Right lobe of liver (tissue), 6 donors: ENCODE measurements around the gene PNPO. TPM values are rescaled to one million over a fixed set of nuclear protein-coding genes. Genes with fewer than 3 reads are reported as not detected.

Source experiments
- ATAC-seq, 4 donors: fragments of 200-7000 bp; cut with Tn5 transposase; one replicate each; pipeline ENCODE4 v1.9.1; 2020; ENCODE audit warnings: mild to moderate bottlenecking in 4 of 4, moderate library complexity in 4 of 4
- DNase-seq, 3 donors: peaks; one replicate each; pipeline ENCODE4 v3.0.0-alpha.2; 2020
- H3K27ac ChIP-seq, 3 donors: fragments of 200-600 bp; one replicate each; pipeline ENCODE4 v1.8.0; 2022
- H3K27me3 ChIP-seq, 2 donors: fragments of 200-600 bp; one replicate each; pipeline ENCODE4 v1.8.0; 2022
- H3K36me3 ChIP-seq, 4 donors: fragments of 200-600 bp; sonication (generic) in 1 of 4; one replicate each; pipeline versions ENCODE4 v1.5.1 to v1.8.0; 2017 to 2022; ENCODE audit warnings: control low read depth in 1 of 4
- H3K4me1 ChIP-seq, 4 donors: fragments of 200-600 bp; sonication (generic) in 1 of 4; one replicate each; pipeline versions ENCODE4 v1.5.1 to v1.8.0; 2017 to 2022; ENCODE audit warnings: control low read depth in 1 of 4
- H3K4me3 ChIP-seq, 3 donors: fragments of 200-600 bp; one replicate each; pipeline ENCODE4 v1.8.0; 2022
- H3K9me3 ChIP-seq, 4 donors: fragments of 200-600 bp; sonication (generic) in 1 of 4; one replicate each; pipeline versions ENCODE4 v1.5.1 to v1.8.0; 2017 to 2022; ENCODE audit warnings: control low read depth in 1 of 4
- POLR2A ChIP-seq: fragments of 450-650 bp; IDR thresholded peaks from one replicate; pipeline ENCODE4 v1.6.1; 2017; ENCODE audit warnings: antibody characterized with exemption, mild to moderate bottlenecking
- WGBS: methylation state at CpG from one replicate; pipeline ENCODE4 v1.1.6; 2018; ENCODE audit warnings: low coverage, low lambda C conversion rate; ENCODE audit not compliant: insufficient coverage; ENCODE audit errors: missing lambda C conversion rate; 5-methylcytosine and 5-hydroxymethylcytosine counted together
- intact Hi-C, 2 donors: fragments of 100-400 bp; cut with DNase I; formaldehyde crosslinking; loops; one replicate each; pipeline versions ENCODE4 v1.11.2 to v1.14.1; 2022
- total RNA-seq, 6 experiments: library from RNA; depleted of rRNA in 2 of 6; stranded (reverse); fragments of >200 nt in 2 of 6; fragmentation: NEBNext Ultra II Directional in 3 of 6; extraction: Animal tissue kit (Norgen Biotek cat#: 25700) in 3 of 6; gene quantifications; one replicate each; pipeline versions ENCODE4 v1.1.0 to v1.2.4, GENCODE V29; 2016 to 2023
- TF ChIP-seq, protein P1 (sequence below), 4 donors: fragments of 200-600 bp in 3 of 4; fragments of 450-650 bp in 1 of 4; IDR thresholded peaks; one replicate each; pipeline versions ENCODE4 v1.5.1 to v1.8.0; 2016 to 2022; ENCODE audit warnings: antibody characterized with exemption in 4 of 4, mild to moderate bottlenecking in 2 of 4
- donor health status: DM: no; HTN: yes; CAD: no.
- donor health status: DM: no; HTN: no; CAD: no.
- donor health status: DM: no; HTN: no; CAD: no.
- donor health status: DM: no; HTN: yes; CAD: no.
- donor health status: DM: no; HTN: yes; CAD: no.

Gene PNPO
- total RNA-seq, 6 experiments from 2014 or later, result 85.0 to 151 (median 124) TPM

- intact Hi-C loops, result no loop called here
- peaks cover 2 to 81% (median 35%) of the 10 kb centered on the region in 4 donors for H3K4me1 ChIP-seq
Observed at GRCh38 chr17:47945529-47946508, 4.4 kb downstream of the PNPO start.

DNA sequence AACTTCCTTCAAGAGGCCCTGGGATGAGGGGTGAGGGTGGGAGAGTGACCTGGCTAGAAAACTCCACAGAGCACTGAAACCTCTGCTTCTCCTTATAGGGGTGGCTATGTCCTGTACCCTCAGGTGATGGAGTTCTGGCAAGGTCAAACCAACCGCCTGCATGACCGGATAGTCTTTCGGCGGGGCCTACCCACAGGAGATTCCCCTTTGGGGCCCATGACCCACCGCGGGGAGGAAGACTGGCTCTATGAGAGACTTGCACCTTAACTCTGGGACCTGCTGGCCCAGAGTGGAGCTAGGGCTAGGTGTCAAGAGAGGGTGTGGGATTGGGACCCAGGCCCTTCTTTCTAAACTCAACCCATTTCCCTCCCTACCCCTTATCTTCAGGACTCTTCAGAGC, 5.1 kb downstream of the PNPO start:
- peak overlapping the region; percentile 61 to 98 (median 86) for H3K27ac ChIP-seq
- WGBS, result no CpG with 5 or more reads among the region's 6 CpGs
- DNase-seq, result no peak

More at GRCh38 chr17:47945529-47946508, 4.4 kb downstream of the PNPO start:
- DNase-seq, result peak; percentile 72 to 92 (median 86)
- no peaks in the 10 kb centered on the region for H3K27me3 ChIP-seq
- TF ChIP-seq, protein P1, sequence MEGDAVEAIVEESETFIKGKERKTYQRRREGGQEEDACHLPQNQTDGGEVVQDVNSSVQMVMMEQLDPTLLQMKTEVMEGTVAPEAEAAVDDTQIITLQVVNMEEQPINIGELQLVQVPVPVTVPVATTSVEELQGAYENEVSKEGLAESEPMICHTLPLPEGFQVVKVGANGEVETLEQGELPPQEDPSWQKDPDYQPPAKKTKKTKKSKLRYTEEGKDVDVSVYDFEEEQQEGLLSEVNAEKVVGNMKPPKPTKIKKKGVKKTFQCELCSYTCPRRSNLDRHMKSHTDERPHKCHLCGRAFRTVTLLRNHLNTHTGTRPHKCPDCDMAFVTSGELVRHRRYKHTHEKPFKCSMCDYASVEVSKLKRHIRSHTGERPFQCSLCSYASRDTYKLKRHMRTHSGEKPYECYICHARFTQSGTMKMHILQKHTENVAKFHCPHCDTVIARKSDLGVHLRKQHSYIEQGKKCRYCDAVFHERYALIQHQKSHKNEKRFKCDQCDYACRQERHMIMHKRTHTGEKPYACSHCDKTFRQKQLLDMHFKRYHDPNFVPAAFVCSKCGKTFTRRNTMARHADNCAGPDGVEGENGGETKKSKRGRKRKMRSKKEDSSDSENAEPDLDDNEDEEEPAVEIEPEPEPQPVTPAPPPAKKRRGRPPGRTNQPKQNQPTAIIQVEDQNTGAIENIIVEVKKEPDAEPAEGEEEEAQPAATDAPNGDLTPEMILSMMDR (IDR thresholded peaks at IDR 0.05), result peak in 1 of 4 donors; percentile 2
- TF ChIP-seq POLR2A, result peak; percentile 59
- peaks cover 0 to 5% (median 0%) of the 10 kb centered on the region in 4 donors for H3K36me3 ChIP-seq
- H3K27ac ChIP-seq, result peak overlapping the region; percentile 61 to 98 (median 86)
- 42% methylated on average over 10 of the region's 10 CpGs for WGBS
- H3K4me3 ChIP-seq, result no peak overlapping the region
- ATAC-seq, result peak; percentile 6 to 32 (median 8)
- no peaks in the 10 kb centered on the region for H3K9me3 ChIP-seq

DNA sequence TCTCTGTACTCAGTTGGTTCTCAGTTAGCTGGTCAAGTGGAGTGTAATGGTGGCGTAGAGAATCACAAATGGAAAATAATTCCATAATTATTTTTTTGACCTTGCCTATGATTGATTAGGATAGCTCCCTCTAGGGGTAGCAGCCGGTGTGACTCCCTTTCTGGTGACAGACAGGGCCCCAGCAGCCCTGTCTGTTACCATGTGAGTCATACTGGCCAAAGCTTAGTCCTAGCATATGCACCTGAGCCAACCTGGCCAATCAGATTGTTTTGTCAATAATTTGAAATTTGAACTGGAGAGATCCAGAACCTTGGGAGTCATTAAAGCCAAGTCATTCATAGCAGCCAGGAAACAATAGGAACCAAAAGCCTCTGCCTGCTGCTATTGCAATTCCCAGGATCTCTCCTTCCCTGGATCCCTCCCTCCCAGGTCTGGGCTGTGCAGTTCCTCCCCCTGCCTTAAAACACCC, 5.6 kb downstream of the PNPO start:
- Histone ChIP-seq H3K27me3 (no peaks in the 10 kb centered on the region), H3K4me3 (no peak overlapping the region), H3K4me1 (peaks cover 2 to 90% (median 40%) of the 10 kb centered on the region in 4 donors), H3K27ac (peak overlapping the region; percentile 61 to 98 (median 86)), H3K9me3 (no peaks in the 10 kb centered on the region), H3K36me3 (peaks cover 0 to 5% (median 0%) of the 10 kb centered on the region in 4 donors)
- TF ChIP-seq, protein P1 (IDR thresholded peaks at IDR 0.05), result peak; percentile 77 to 88 (median 84)
- TF ChIP-seq POLR2A, result no peak
- ATAC-seq (peak; percentile 58 to 68 (median 64)), DNase-seq (peak; percentile 79 to 86 (median 83))
- intact Hi-C loops, result no loop called here
- 29% methylated on average over 2 of the region's 2 CpGs for WGBS

More for the DNA sequence above, 5.1 kb downstream of the PNPO start:
- H3K9me3 ChIP-seq, result no peaks in the 10 kb centered on the region
- no peak for TF ChIP-seq POLR2A
- TF ChIP-seq, protein P1 (IDR thresholded peaks at IDR 0.05), result no peak
- intact Hi-C loops, result no loop called here
- H3K36me3 ChIP-seq, result peaks cover 0 to 5% (median 0%) of the 10 kb centered on the region in 4 donors
- no peak for ATAC-seq
- H3K4me1 ChIP-seq, result peaks cover 2 to 86% (median 38%) of the 10 kb centered on the region in 4 donors
- no peak overlapping the region for H3K4me3 ChIP-seq
- H3K27me3 ChIP-seq, result no peaks in the 10 kb centered on the region

GRCh38 chr17:47948706-47949196, 7.4 kb downstream of the PNPO start:
- TF ChIP-seq POLR2A, result no peak
- TF ChIP-seq, protein P1 (IDR thresholded peaks at IDR 0.05), result no peak
- Histone ChIP-seq H3K4me3 (peak overlapping the region in 2 of 3 donors; percentile 39 to 52), H3K27me3 (no peaks in the 10 kb centered on the region), H3K27ac (peak overlapping the region; percentile 86 to 98 (median 93)), H3K36me3 (peaks cover 0 to under 1% (median 0%) of the 10 kb centered on the region in 4 donors), H3K4me1 (peaks cover 2 to 88% (median 37%) of the 10 kb centered on the region in 4 donors), H3K9me3 (no peaks in the 10 kb centered on the region)
- ATAC-seq (peak; percentile 62 to 76 (median 69)), DNase-seq (peak; percentile 81 to 94 (median 90))
- 6% methylated on average over 4 of the region's 5 CpGs for WGBS
- intact Hi-C loops, result no loop called here
